GM12891 (cell line): ENCODE measurements around the gene ATP5PB.
A peak's percentile ranks its signal among the peaks of the same experiment; 100 is the strongest.

Source experiments
- DNase-seq: peaks from one replicate; pipeline ENCODE4 v3.0.0; 2011; ENCODE audit warnings: low spot score; ENCODE audit not compliant: insufficient read length
- FAIRE-seq: peaks from 2 replicates; lab custom pipeline; 2011; peaks lifted over from hg19 to GRCh38; lab: Jason Lieb, UNC
- PAX5 ChIP-seq: IDR thresholded peaks from 2 replicates; pipeline ENCODE4 v1.6.1; 2011; ENCODE audit warnings: low read length, moderate library complexity, mild to moderate bottlenecking; ENCODE audit not compliant: insufficient read depth, severe bottlenecking
- POLR2A ChIP-seq: IDR thresholded peaks from 2 replicates; pipeline ENCODE4 v1.6.1; 2011; ENCODE audit warnings: low read depth, low read length, control low read depth
- POLR2AphosphoS5 ChIP-seq: IDR thresholded peaks from 2 replicates; pipeline ENCODE4 v1.6.1; 2011; ENCODE audit warnings: low read depth, low read length, control low read depth
- POU2F2 ChIP-seq: IDR thresholded peaks from 2 replicates; pipeline ENCODE4 v1.6.1; 2011; ENCODE audit warnings: low read depth, mild to moderate bottlenecking, control low read depth, low read length, moderate library complexity
- SPI1 ChIP-seq: IDR thresholded peaks from 2 replicates; pipeline ENCODE4 v1.6.1; 2011; ENCODE audit warnings: low read depth, low read length, control low read depth
- TAF1 ChIP-seq: IDR thresholded peaks from 2 replicates; pipeline ENCODE4 v1.6.1; 2011; ENCODE audit warnings: low read depth, low read length, control low read depth

ATP5PB gene

GRCh38 chr1:111419037-111419436, 30.2 kb upstream of the ATP5PB start:
- no peak for TF ChIP-seq PAX5
- TF ChIP-seq POLR2AphosphoS5: no peak
- no peak for TF ChIP-seq TAF1
- no peak for TF ChIP-seq POLR2A
- FAIRE-seq (no peak), DNase-seq (no peak)

GRCh38 chr1:111420377-111420776, 28.9 kb upstream of the ATP5PB start:
- FAIRE-seq (no peak), DNase-seq (no peak)
- TF ChIP-seq TAF1: no peak

GRCh38 chr1:111422546-111423391, 26.5 kb upstream of the ATP5PB start:
- no peak for FAIRE-seq
- TF ChIP-seq POU2F2: no peak
- no peak for TF ChIP-seq POLR2AphosphoS5
- no peak for TF ChIP-seq PAX5
- TF ChIP-seq POLR2A: no peak
- TF ChIP-seq SPI1: no peak
- DNase-seq: no peak

- no peak for FAIRE-seq
- TF ChIP-seq TAF1: no peak
- TF ChIP-seq PAX5: no peak
- TF ChIP-seq POLR2A: no peak
- no peak for TF ChIP-seq POLR2AphosphoS5
- TF ChIP-seq SPI1: no peak
- TF ChIP-seq POU2F2: no peak
- DNase-seq: no peak
Observed at GRCh38 chr1:111424281-111424680, 25.0 kb upstream of the ATP5PB start.

- FAIRE-seq (peak; percentile 26), DNase-seq (no peak)
- no peak for TF ChIP-seq PAX5
- TF ChIP-seq POLR2A: no peak
- TF ChIP-seq TAF1: no peak
- TF ChIP-seq POLR2AphosphoS5: no peak
- TF ChIP-seq SPI1: no peak
- no peak for TF ChIP-seq POU2F2
Observed at GRCh38 chr1:111436726-111437125, 12.5 kb upstream of the ATP5PB start.

- FAIRE-seq (no peak), DNase-seq (no peak)
- no peak for TF ChIP-seq POU2F2
- no peak for TF ChIP-seq SPI1
- TF ChIP-seq TAF1: no peak
- no peak for TF ChIP-seq POLR2A
Observed at GRCh38 chr1:111439461-111440351, 9.6 kb upstream of the ATP5PB start.

GRCh38 chr1:111441573-111442192, 7.6 kb upstream of the ATP5PB start:
- DNase-seq: no peak
- TF ChIP-seq POU2F2 (no peak; the same call in 1 of the 2 replicates), SPI1 (no peak), TAF1 (no peak), POLR2A (no peak), POLR2AphosphoS5 (no peak), PAX5 (no peak)
- FAIRE-seq: no peak

GRCh38 chr1:111442457-111442856, 6.8 kb upstream of the ATP5PB start:
- DNase-seq: no peak
- no peak for FAIRE-seq
- no peak for TF ChIP-seq TAF1
- TF ChIP-seq PAX5: no peak

- FAIRE-seq (no peak), DNase-seq (no peak)
- TF ChIP-seq POLR2A (no peak), PAX5 (no peak), POLR2AphosphoS5 (no peak), SPI1 (no peak), POU2F2 (no peak), TAF1 (no peak)
Observed at GRCh38 chr1:111444031-111444430, 5.2 kb upstream of the ATP5PB start.

GRCh38 chr1:111446546-111446945, 2.7 kb upstream of the ATP5PB start:
- TF ChIP-seq POU2F2 (no peak), TAF1 (no peak), POLR2AphosphoS5 (no peak), PAX5 (no peak), SPI1 (no peak), POLR2A (no peak)
- FAIRE-seq (no peak), DNase-seq (no peak)
